ENCODE results near the gene PPARD. TPM values are rescaled to one million over a fixed set of nuclear protein-coding genes. Genes with fewer than 3 reads are reported as not detected.

PPARD gene
- total RNA-seq, 5 donors from 2014 or later (not counting 1 experiment from before 2014, with no cell fraction given) = 36.8 to 41.3 (median 37.9) TPM

DNA sequence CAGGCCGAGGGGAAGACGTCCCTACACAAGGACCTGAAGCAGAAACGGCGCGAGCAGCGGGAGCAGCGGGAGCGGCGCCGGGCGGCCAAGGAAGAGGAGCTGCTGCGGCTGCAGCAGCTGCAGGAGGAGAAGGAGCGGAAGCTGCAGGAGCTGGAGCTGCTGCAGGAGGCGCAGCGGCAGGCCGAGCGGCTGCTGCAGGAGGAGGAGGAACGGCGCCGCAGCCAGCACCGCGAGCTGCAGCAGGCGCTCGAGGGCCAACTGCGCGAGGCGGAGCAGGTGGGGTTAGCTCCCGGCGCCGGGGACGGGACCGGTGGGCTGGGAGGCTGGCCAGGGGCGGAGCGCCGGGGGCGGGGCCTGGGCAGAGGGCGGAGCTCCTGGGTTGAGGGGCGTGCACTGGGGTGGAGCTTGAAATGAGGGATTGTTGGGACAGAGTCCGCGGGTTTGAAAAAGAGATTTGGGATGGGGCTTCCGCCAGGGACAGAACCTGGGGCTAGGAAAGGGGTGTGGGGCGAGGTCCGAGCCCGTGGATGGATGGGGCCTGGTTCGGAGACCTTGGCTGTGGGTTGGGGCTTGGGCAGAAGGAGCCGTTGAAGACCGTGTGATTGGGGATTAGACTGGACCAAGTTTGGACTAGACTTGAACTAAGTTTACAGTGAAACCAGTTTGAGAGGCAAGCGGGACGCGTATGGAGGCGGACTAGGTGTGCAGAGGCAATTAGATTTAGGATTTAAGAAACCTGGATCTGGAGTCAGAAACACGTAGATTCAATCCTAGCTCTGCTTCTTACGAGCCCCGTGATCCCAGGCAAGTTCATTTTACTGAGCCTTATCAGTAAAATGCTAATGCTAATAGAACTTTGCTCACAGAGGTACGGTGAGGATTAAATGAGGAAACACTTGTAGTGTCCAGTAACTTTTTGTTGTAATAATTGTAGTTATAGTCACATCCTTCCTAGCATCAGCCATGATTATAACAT is 23.9 kb upstream of the PPARD start:
- no peaks in the 10 kb centered on the region for H3K27me3 Mint-ChIP-seq
- peaks cover 71% of the 10 kb centered on the region for H3K36me3 Mint-ChIP-seq
- CTCF ChIA-PET = interaction anchor here in 1 of 2 donors (0.6 kb wide), 1 partner anchor 9 kb away, joined by 3 read pairs; no protein-coding TSS in a partner anchor
- Histone ChIP-seq H3K4me3 (ENCODE audit: control insufficient read depth in 1 of 2, extremely low read depth in 1 of 2, low read length in 1 of 2) (no peak overlapping the region), H3K27me3 (replicated peaks in 1 of 2; ENCODE audit: control insufficient read depth in 2 of 2, extremely low read depth in 1 of 2, insufficient read depth in 2 of 2, low read length in 1 of 2) (no peaks in the 10 kb centered on the region), H3K36me3 (ENCODE audit: control insufficient read depth in 2 of 2, extremely low read depth in 1 of 2, insufficient read depth in 1 of 2, low read length in 1 of 2) (peaks cover 26 to 87% of the 10 kb centered on the region in 2 donors), H3K27ac (ENCODE audit: low read length) (no peak overlapping the region), H3K4me1 (ENCODE audit: control insufficient read depth in 1 of 2, extremely low read depth in 1 of 2, insufficient read depth in 2 of 2, low read length in 2 of 2) (peaks cover 14 to 25% of the 10 kb centered on the region in 2 experiments), H3K9me3 (no peaks in the 10 kb centered on the region)
- WGBS (ENCODE audit: insufficient coverage) = 97% methylated on average over 54 of the region's 55 CpGs
- no peak for DNase-seq
- no peaks in the 10 kb centered on the region for H3K9me3 Mint-ChIP-seq
- POLR2A ChIA-PET = interaction anchor here in 1 of 2 donors (0.5 kb wide), 1 partner anchor 50 kb away, joined by 3 read pairs; no protein-coding TSS in a partner anchor
- H3K4me3 Mint-ChIP-seq = no peak overlapping the region
- peaks cover 51 to 64% (median 55%) of the 10 kb centered on the region in 3 donors for H3K4me1 Mint-ChIP-seq
- ATAC-seq (replicated peaks in 1 of 4) = no peak
- peak overlapping the region; percentile 36 to 86 for H3K27ac Mint-ChIP-seq

- Mint-ChIP-seq H3K4me3 (no peak overlapping the region), H3K4me1 (peaks cover 41 to 54% (median 45%) of the 10 kb centered on the region in 3 donors), H3K27ac (peak overlapping the region; percentile 61 to 85), H3K9me3 (no peaks in the 10 kb centered on the region), H3K27me3 (no peaks in the 10 kb centered on the region), H3K36me3 (peaks cover 65% of the 10 kb centered on the region)
- H3K27me3 ChIP-seq (replicated peaks in 1 of 2; ENCODE audit: control insufficient read depth in 2 of 2, extremely low read depth in 1 of 2, insufficient read depth in 2 of 2, low read length in 1 of 2) = no peaks in the 10 kb centered on the region
- ATAC-seq (replicated peaks in 1 of 4) = no peak
- no peaks in the 10 kb centered on the region for H3K9me3 ChIP-seq
- ChIA-PET CTCF (no interaction called here), POLR2A (no interaction called here)
- no peak overlapping the region for H3K4me3 ChIP-seq (ENCODE audit: control insufficient read depth in 1 of 2, extremely low read depth in 1 of 2, low read length in 1 of 2)
- H3K36me3 ChIP-seq (ENCODE audit: control insufficient read depth in 2 of 2, extremely low read depth in 1 of 2, insufficient read depth in 1 of 2, low read length in 1 of 2) = peaks cover 28 to 88% of the 10 kb centered on the region in 2 donors
- no peak overlapping the region for H3K27ac ChIP-seq (ENCODE audit: low read length)
- peaks cover 10 to 23% of the 10 kb centered on the region in 2 experiments for H3K4me1 ChIP-seq (ENCODE audit: control insufficient read depth in 1 of 2, extremely low read depth in 1 of 2, insufficient read depth in 2 of 2, low read length in 2 of 2)
- DNase-seq = no peak
- WGBS (ENCODE audit: insufficient coverage) = 96% methylated on average over 9 of the region's 20 CpGs
Observed at GRCh38 chr6:35319346-35320030, 22.9 kb upstream of the PPARD start.

- ATAC-seq (replicated peaks in 1 of 4) = no peak
- peaks cover 30 to 89% of the 10 kb centered on the region in 2 donors for H3K36me3 ChIP-seq (ENCODE audit: control insufficient read depth in 2 of 2, extremely low read depth in 1 of 2, insufficient read depth in 1 of 2, low read length in 1 of 2)
- no peak overlapping the region for H3K4me3 ChIP-seq (ENCODE audit: control insufficient read depth in 1 of 2, extremely low read depth in 1 of 2, low read length in 1 of 2)
Observed at GRCh38 chr6:35320031-35320410, 22.3 kb upstream of the PPARD start.

GRCh38 chr6:35321091-35321490 is 21.3 kb upstream of the PPARD start:
- Histone ChIP-seq H3K36me3 (ENCODE audit: control insufficient read depth in 2 of 2, extremely low read depth in 1 of 2, insufficient read depth in 1 of 2, low read length in 1 of 2) (peaks cover 30 to 87% of the 10 kb centered on the region in 2 donors), H3K4me3 (ENCODE audit: control insufficient read depth in 1 of 2, extremely low read depth in 1 of 2, low read length in 1 of 2) (no peak overlapping the region), H3K4me1 (ENCODE audit: control insufficient read depth in 1 of 2, extremely low read depth in 1 of 2, insufficient read depth in 2 of 2, low read length in 2 of 2) (peaks cover 0 to 18% of the 10 kb centered on the region in 2 experiments), H3K27me3 (replicated peaks in 1 of 2; ENCODE audit: control insufficient read depth in 2 of 2, extremely low read depth in 1 of 2, insufficient read depth in 2 of 2, low read length in 1 of 2) (no peaks in the 10 kb centered on the region), H3K27ac (ENCODE audit: low read length) (peak overlapping the region; percentile 14), H3K9me3 (no peaks in the 10 kb centered on the region)
- ChIA-PET CTCF (no interaction called here), POLR2A (no interaction called here)
- DNase-seq (no peak), ATAC-seq (replicated peaks in 1 of 4) (no peak)
- WGBS (ENCODE audit: insufficient coverage) = 97% methylated on average over 7 of the region's 8 CpGs
- no peaks in the 10 kb centered on the region for H3K27me3 Mint-ChIP-seq
- peak overlapping the region; percentile 85 for H3K27ac Mint-ChIP-seq
- H3K9me3 Mint-ChIP-seq = no peaks in the 10 kb centered on the region
- H3K36me3 Mint-ChIP-seq = peaks cover 61% of the 10 kb centered on the region
- H3K4me1 Mint-ChIP-seq = peaks cover 29 to 40% (median 33%) of the 10 kb centered on the region in 3 donors
- H3K4me3 Mint-ChIP-seq = no peak overlapping the region

More at GRCh38 chr6:35320031-35320410, 22.3 kb upstream of the PPARD start:
- Histone ChIP-seq H3K9me3 (no peaks in the 10 kb centered on the region), H3K27ac (ENCODE audit: low read length) (no peak overlapping the region), H3K4me1 (ENCODE audit: control insufficient read depth in 1 of 2, extremely low read depth in 1 of 2, insufficient read depth in 2 of 2, low read length in 2 of 2) (peaks cover 6 to 22% of the 10 kb centered on the region in 2 experiments), H3K27me3 (replicated peaks in 1 of 2; ENCODE audit: control insufficient read depth in 2 of 2, extremely low read depth in 1 of 2, insufficient read depth in 2 of 2, low read length in 1 of 2) (no peaks in the 10 kb centered on the region)
- no CpG with 5 or more reads among the region's 2 CpGs for WGBS (ENCODE audit: insufficient coverage)
- Mint-ChIP-seq H3K36me3 (peaks cover 64% of the 10 kb centered on the region), H3K4me3 (no peak overlapping the region), H3K27me3 (no peaks in the 10 kb centered on the region), H3K27ac (peak overlapping the region; percentile 72 to 85), H3K9me3 (no peaks in the 10 kb centered on the region), H3K4me1 (peaks cover 36 to 48% (median 40%) of the 10 kb centered on the region in 3 donors)
- no peak for DNase-seq
- ChIA-PET CTCF (no interaction called here), POLR2A (no interaction called here)

GRCh38 chr6:35327349-35328027 is 14.9 kb upstream of the PPARD start:
- Mint-ChIP-seq H3K4me1 (peaks cover 20 to 33% (median 29%) of the 10 kb centered on the region in 3 donors), H3K9me3 (no peaks in the 10 kb centered on the region), H3K4me3 (peak overlapping the region in 1 of 3 donors; percentile 2), H3K27me3 (no peaks in the 10 kb centered on the region), H3K36me3 (peaks cover 19% of the 10 kb centered on the region), H3K27ac (peak overlapping the region; percentile 87 to 93)
- ChIA-PET CTCF (interaction anchor here (0.5 to 2.1 kb wide), 16 partner anchors 9 to 463 kb away, joined by 3 to 37 read pairs (median 4); partner anchors contain the start of genes DEF6 (in 1 of the 2) and FANCE (in 1 of the 2)), POLR2A (interaction anchor here in 1 of 2 donors (0.6 kb wide), 1 partner anchor 26 kb away, joined by 8 read pairs; no protein-coding TSS in a partner anchor)
- peak; percentile 58 to 84 (median 74) for DNase-seq
- peak; percentile 73 to 84 (median 78) for ATAC-seq (replicated peaks in 1 of 4)
- H3K36me3 ChIP-seq (ENCODE audit: control insufficient read depth in 2 of 2, extremely low read depth in 1 of 2, insufficient read depth in 1 of 2, low read length in 1 of 2) = peaks cover 10 to 32% of the 10 kb centered on the region in 2 donors
- peaks cover 2 to 23% of the 10 kb centered on the region in 2 experiments for H3K4me1 ChIP-seq (ENCODE audit: control insufficient read depth in 1 of 2, extremely low read depth in 1 of 2, insufficient read depth in 2 of 2, low read length in 2 of 2)
- H3K9me3 ChIP-seq = no peaks in the 10 kb centered on the region
- 25% methylated on average over 4 of the region's 7 CpGs for WGBS (ENCODE audit: insufficient coverage)
- no peak overlapping the region for H3K4me3 ChIP-seq (ENCODE audit: control insufficient read depth in 1 of 2, extremely low read depth in 1 of 2, low read length in 1 of 2)
- H3K27ac ChIP-seq (ENCODE audit: low read length) = peak overlapping the region; percentile 39
- no peaks in the 10 kb centered on the region for H3K27me3 ChIP-seq (replicated peaks in 1 of 2; ENCODE audit: control insufficient read depth in 2 of 2, extremely low read depth in 1 of 2, insufficient read depth in 2 of 2, low read length in 1 of 2)

Data from T-cell (primary cell).